Measurements from ENCODE around the gene GIMD1.
"Not testable (repeated sequence)": the region's sequence is repeated elsewhere in the genome, so short reads cannot be mapped to it uniquely, and the experiment has no call there.

Gene GIMD1

DNA sequence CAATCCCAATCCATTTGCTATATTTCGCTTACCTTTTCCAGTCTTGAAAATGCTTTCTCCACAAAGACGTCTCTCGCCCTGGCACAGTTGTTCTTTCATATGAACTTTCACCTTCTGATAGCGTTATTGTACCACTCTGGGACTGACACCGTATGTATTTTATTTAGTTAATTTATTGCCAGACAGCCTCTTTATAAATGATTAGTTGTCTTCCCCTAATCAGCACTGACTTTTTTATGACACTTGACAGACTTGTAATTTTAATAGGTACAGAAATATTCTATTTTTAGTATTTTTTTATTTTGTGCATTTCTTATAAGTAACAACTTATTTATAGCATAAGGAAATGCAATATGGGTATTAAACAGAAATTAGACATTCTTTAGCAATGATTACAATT lies at the start of gene GIMD1:
Gene GIMD1 (minus strand): TSS at position 101 of the 400 bp plus-strand sequence. CDS start 1,343 bp downstream, outside the sequence.
- no peak for DNase-seq

DNA sequence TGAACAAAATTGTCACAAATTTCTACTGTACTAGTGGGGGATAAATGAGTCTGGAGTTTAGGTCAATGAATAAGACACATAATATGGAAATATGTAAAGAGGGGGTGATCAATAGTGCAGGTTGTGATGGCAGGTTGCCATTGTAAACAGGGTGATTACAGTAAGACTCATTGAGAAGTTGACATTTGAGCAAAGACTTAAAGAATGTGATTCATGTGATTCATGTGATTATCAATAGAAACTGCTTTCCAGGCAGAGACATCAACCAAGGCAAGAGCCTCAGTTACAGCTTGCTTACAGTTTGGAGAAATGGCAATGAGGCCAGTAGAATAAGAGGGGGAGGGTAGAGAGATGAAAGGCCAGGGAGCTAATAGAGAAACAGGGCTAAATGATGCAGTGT lies 45.8 kb upstream of the GIMD1 start:
- no peak for DNase-seq

DNA sequence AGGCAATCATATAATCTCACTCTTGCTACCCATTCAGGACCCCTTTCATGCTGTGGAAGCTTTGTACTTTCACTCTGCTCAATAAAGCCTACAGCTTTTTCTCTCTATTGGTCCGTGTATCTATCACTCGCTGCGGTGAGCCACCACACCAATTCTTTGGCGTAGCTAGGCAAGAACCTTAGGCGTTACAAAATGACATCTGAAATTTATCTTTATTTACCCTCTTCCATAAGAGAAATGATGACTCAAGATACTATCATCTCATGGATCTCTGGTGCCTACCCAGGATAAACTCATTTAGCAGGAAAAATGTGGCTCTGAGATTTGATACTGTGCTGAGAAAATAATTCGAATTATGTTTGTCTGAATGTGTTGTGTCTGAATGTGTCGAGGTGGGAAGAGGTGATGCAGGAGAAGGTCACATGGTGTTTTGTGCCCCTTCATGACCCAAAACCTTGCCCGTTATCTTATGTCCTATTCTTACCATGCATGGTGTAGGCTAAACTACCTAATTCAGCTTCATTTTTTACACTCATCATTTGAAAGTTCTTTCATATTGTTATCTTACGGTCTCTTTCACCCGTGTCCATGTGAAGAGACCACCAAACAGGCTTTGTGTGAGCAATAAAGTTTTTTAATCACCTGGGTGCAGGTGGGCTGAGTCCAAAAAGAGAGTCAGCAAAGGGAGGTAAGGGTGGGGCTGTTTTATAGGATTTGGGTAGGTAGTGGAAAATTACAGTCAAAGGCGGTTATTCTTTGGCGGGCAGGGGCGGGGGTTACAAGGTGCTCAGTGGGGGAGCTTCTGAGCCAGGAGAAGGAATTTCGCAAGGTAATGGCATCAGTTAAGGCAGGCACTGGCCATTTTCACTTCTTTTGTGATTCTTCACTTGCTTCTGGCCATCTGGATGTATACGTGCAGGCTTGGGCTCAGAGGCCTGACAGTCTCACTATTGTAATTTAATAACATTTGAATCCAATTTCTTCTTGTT lies 41.6 kb upstream of the GIMD1 start:
- DNase-seq: no peak

DNA sequence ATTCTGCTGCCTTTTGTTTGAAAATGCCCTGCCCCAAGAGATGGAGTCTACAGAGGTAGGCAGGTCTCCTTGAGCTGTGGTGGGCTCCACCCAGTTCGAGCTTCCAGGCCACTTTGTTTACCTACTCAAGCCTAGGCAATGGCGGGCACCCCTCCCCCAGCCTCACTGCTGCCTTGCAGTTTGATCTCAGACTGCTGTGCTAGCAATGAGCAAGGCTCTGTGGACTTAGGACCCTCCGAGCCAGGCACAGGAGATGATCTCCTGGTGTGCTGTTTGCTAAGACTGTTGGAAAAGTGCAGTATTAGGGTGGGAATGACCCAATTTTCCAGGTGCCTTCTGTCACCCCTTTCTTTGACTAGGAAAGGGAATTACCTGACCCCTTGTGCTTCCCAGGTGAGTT lies 39.4 kb upstream of the GIMD1 start:
- not testable (repeated sequence) for DNase-seq

DNA sequence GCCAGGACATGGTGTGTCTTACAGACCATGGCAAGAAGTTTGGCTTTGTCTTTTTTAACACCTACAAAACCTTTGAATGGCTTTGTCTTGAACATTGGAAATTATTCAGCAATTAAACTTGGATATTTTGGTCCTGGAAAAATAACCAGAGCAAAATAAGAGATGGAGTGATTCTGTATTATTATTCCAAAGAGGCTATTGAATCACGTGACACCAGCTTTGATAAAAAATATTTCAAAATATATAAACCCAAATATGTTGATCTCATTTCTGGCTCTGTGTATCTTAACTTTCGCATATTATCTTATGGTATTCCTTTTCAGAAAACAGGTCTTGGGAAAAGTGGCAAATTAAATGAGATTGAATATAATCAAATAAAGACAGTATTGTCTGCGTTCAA lies 32.6 kb upstream of the GIMD1 start:
- DNase-seq: no peak

DNA sequence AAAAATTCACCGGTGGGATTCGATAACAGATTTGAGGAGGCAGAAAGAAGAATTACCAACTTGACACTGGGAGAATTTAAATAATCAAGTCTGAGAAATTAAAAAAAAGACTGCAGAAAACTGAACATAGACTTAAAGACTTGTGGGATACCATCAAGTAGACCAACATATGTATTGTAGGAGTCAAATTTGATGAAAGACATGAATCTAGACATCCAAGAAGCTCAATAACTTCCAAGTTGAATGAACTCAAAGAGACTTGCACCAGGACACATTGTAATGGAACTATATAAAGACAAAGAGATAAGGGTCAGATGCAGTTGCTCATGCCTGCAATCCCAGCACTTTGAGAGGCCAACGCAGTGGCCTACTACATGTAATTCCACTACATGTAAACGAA lies 30.3 kb upstream of the GIMD1 start:
- not testable (repeated sequence) for DNase-seq

DNA sequence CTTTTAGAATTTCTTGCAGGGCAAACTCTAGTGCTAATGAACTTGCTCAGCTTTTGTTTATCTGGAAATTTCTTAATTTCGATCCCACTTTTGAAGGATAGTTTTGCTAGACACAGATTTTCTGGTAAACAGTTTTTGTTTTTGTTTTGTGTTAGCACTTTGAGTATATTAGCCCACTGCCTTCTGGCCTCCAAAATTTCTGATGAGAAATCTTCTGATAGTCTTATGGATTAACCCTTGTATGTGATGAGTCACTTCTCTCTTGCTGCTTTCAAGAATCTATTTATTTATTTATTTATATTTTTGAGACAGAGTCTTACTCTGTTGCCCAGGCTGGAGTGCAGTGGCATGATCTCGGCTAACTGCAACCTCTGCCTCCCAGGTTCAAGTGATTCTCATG lies 27.0 kb upstream of the GIMD1 start:
- DNase-seq: no peak

DNA sequence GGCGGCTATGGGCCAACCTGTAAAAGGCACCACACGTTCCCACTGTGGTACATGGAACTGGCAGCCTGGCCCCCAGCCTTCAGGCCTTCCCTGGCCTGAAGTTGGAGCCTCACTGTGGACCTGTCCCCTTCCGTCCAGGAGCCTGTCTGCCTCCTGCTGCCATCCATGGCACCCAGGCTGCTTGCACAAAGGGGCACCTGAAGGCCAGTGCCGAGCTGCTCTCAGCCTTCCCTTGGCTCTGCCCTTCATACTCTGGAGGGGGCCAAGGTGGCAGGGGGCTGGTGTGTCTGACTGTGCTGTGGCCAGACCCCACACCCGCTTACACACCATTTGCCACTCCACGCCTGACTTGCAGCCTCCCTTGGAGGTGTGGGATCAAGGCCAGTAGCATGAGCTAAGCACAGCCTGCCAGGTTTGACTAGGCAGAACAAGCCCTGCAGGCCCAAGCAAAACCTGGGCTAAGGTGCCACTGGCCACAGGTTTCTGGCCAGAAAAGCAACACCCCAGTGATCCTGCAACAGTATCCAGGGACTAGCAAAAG lies 17.3 kb upstream of the GIMD1 start:
- no peak for DNase-seq

DNA sequence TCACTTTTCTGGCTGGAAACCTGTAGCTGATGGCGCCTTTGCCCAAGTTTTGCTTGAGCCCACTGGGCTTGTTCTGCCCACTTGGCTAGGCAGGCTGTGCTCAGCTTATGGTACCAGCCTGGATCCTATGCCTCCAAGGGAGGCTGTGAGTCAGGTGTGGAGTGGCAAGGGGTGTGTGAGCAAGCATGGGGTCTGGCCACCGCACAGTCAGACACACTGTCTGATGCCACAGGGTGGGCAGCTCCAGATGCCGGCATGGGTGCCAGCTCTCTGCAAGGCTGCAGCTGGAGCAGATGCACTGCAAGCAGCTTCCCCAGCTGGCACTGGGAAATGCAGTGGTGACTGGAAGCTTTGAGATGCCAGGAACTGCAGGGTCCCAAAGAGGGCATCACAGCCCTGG lies 16.3 kb upstream of the GIMD1 start:
- DNase-seq: no peak

DNA sequence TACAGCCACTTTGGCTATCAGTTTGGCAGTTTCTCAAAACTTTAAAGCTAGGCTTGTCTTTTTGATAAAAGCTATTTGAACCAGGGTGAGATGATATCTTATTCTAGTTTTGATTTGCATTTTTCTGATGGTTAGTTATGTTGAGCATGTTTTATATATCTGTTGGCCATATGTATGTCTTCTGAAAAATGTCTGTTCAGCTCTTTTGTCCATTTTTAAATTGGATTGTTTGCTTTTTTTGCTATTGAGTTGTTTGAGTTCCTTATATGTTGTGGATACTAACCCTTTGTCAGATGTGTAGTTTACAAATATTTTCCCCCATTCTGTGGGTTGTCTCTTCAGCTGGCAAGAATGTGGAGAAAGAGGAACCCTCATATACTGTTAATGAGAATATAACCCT lies 11.6 kb upstream of the GIMD1 start:
- DNase-seq: no peak

DNA sequence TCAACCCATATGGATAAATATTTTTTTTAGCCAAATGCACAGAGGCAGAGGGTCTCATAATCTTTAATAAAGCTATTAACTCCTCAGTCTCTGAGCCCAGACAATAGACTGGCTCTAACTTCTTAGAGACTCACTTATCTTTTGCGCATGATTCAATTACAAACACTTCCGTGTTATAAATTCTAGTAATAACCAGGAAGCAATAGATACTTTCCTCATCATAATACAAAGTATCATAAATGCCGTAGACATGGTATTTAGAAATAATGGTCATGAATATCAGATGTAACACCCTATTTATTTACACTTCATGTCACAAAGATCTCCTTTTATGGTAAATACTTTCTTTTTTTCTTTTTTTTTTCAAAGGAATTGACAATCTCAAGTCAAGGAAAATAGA lies 4.4 kb upstream of the GIMD1 start:
- DNase-seq: no peak

DNA sequence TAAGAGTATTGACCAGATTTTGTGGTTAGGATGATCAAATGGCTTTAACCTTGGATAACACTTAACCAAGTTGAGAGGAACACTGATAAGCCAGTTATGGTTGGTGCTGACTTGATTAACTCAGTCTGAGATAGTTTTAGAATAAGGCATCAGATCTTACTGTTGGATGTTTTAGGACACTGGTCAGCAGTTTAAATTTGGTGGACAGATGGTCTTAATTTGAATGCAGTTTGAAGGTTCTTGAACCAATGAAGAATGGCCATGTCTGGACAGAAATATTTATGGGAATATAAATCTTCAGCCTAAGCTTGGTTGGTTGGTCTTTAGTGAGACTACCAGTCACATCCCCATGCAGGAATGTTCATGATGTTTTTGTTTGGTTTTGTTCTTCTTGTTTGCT lies 2.6 kb upstream of the GIMD1 start:
- no peak for DNase-seq

DNA sequence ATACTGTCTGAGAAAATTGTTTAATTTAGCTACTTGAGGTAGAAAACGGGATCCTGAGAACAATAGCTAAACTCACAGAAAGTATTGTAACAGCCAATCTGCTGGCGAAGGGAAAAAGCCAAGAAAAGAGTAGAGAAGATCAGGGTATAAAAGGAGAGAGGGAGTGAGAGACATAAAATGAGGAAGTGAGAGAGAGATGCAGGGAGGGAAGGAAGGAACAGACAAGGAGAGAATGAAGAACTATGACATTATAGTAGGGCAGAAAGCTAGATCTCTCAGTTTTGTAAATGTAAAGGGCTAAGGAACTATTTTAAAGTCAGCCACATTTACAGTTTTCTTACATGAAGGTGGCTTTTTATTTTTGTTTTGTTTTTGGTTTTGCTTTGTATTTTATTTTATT lies 1.6 kb upstream of the GIMD1 start:
- DNase-seq: no peak

DNA sequence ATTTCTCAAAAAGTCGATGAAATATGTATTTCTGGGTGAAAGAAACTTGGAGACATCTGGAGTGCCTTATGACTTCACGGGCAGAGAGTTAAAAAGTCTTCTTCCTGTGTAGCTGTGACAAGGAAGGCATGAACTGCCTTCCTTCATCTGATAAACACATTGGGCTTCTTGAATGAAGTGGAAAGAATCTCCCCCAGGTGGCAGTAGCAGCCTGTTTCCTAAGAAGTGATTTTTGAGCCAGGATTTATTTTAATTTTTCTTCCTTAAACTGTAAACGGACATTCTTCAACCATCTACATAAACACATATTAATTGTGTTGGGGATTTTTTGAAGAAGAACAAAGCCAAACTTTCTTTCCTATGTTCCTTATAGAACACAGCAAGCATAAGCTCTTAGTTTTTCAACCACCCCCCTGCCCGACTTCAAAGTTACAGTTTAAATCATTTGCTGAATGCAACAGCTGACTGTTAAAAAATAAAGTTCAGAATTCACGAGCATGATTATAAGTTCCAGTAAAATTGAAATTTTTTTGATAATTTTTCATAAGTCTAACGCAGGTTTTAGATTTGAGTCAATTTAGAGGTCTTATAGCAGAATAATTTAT lies 980 bp upstream of the GIMD1 start:
- DNase-seq: peak; percentile 5

DNA sequence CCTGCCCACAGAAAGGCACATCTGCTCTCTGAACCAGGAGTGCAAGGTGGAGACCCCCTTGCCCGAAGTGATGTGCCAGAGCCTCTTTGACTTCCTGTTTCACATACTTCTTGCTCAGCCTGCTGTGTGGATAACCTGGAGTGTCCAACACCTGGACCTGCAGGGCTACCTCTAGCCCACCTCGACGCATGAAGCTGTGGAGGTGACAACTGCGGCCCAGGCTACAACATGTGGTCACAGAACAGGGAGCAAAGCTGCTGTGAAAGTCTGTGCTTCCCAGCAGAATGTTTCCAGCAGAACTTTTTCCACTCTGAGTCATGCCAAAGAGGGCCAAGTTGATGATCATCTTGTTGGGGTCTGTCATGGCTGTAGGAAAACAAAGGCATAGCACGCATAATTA lies 1.5 kb downstream of the GIMD1 start:
- DNase-seq: no peak

DNA sequence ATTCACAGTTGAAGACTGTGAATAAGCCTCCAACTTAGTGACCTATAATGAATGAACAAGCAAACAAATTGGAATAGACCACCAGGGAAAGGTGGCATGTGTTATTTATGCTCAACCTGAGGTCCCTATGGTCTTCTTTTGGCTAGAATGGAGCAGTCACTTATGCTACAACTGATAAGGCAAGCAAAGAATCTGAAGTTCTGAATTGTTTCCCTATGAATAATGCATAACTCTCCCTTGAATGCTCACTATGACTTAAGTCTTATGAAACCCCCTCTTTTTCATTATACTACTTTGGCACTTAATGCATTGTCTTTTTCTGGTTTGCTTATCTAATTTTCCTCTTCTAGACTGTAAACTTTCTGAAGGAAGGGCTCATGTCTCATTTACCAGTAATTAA lies 2.6 kb downstream of the GIMD1 start:
- DNase-seq: no peak

DNA sequence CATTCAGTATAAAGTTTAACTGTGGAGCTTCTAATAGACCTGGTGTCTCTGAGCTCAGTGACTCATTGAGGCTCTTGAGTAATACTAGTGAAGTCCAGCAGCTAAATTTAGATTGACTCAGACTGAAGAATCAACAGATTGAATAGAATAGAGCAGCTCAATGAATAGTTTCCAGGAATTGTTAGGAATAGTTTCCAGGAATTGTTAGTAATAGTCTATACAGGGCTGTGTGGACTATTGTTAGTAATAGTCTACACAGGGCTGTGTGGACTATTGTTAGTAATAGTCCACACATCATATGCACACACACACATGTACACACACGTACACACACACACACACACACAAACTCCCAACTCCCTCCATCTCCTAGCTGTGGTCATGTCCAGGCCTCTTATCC lies 3.0 kb downstream of the GIMD1 start:
- no peak for DNase-seq

DNA sequence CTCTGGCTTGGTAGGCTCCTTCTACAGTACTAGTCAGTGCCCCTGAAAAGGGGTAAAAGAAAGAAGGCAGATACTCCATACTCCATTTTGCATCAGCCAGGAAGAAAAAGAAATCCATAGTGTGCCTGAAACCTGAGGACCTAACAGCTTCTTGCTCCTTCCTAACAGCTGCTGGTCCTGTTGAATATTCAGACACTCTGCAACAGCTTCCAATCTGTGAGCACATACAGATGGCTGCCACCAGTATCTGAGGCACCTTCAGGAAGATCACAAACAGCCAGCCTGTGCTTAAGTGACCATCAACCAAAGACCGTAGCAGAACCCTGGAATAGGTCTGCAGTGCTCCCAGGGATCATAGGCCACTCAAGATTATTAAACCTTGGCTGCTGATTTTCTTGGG lies 4.3 kb downstream of the GIMD1 start:
- DNase-seq: no peak

DNA sequence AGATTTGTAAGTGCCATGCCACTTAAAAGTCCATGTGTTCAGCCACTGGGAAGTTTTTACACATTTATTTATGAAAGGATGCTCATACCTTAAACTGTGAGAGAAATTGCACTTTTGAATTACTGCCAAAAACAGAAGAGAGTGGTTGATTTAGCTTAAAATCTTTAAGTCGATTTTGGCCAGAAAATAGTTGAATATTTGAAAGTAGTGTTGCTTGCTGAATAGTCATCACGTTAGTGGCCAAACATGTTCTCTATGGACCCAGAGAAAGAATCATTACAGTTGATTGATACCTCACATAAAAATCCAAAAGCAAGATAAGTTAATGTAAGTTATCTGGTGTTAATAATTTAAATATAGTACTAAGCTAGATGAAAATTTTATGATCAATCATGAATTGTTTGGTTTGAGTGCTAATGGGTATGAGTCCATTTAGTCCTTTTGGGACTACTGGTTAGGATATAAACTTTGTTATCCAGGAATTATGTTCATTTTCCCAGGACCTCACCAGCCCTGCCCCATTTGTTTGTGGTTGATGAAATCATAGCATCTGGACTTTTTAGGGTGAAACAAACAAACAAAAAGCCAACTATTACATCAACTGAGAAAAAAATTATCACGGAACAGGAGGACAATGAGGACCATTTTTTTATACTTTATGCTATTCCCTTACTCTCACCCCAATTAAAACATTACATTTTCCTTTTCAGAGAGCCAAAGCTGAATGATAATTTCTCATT lies 6.3 kb downstream of the GIMD1 start:
- DNase-seq: no peak

DNA sequence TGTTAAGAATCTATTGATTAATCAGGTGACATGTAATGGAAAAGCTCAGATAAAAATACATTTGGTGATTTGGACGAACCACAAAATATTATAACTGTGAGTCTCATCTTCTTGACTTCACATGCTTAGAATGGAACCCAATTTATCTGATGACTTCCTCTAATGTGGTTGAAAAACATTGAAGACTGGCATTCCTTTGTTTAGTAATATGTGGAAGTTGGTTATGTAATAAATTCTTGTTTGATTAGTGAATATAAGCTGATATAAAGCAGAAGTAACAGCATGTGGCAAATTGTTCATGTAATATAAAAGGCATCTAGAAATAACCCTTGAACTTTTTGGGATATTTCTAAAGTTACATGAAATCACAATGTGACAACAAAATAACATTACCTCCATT lies 9.7 kb downstream of the GIMD1 start:
- DNase-seq: no peak

DNA sequence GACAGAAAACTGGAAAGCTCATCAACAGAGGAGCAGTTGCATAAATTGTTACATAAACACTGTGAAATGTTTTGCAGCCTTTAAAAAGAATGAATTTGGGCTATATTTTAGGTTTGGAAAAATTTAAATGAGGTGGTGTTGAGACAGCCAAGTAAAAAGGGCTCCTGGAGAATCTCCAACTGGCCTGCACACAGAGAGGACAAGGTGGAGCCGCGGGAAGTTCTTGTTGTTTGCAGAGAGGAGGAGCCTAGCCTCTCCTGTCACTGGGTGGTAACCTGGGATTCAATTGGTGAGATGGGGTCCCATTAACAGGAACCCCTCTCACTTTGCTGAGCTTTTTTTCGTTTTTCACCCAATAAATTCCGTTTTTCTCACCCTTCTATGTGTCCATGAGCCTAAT lies 13.4 kb downstream of the GIMD1 start:
- DNase-seq: no peak

DNA sequence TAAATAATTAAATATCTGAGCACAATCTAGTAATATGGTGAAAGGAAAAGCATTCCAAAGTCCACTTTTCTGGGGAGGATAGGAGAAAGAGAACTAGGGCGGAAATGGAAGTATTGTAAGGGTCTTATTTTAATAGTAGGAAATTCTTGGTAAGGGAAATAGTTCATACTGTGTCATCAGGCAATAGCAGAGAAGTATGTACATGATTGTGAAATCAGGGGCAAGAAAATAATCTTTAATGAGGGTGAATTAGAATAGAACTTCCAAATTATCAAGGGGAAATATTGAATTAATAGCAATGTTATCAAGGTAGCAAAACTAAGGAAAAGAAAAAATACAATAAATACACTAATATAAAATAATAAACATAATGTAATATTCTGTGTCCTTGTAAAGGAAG lies 14.8 kb downstream of the GIMD1 start:
- no peak for DNase-seq

DNA sequence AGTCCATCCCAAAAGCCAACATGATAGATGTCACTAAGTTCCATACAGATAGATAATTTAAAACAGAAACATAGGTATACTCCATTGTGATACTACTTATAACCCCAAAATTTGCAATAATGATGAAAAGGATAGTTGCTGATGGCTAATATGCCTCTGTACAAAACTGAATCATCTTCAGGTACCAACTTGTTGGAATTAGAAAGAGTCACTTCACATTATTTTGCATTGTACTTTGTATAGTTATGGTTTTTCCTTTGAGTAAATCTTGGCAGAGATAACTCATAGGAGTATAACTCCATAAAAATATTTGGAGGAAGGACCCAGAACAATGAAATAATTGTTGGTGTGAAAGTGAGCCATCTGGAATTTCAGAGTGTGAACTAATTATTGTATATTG lies 17.6 kb downstream of the GIMD1 start:
- DNase-seq: no peak

DNA sequence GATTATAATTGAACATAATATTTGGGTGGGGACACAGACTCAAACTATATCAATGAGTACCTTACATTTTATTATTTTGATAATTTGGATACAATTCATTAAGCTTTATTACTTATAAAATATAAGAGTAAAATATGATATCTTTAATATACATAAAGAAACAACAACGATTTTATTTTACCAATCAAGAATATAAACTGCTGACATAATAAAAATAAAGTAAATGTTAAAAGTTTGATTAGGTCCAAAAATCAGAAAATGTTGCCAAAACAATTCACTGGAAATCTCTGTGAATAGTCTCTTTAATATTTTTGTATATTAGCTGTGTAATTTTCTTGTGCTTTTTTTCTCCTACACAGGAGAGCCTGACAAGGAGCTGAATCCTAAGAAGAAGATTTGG lies 21.4 kb downstream of the GIMD1 start:
- no peak for DNase-seq
